Activated CD8-positive, alpha-beta T cell treated with anti-CD3 and anti-CD28 coated beads for 36 hours (primary cell): Measurements from ENCODE around the gene WRAP73. TPM values are rescaled to one million over a fixed set of nuclear protein-coding genes. Genes with fewer than 3 reads are reported as not detected.
A peak's percentile ranks its signal among the peaks of the same experiment; 100 is the strongest.

Source experiments
- ATAC-seq: fragments of 200-7000 bp; cut with Tn5 transposase; one replicate; pipeline ENCODE4 v1.10.0; 2021; ENCODE audit warnings: mild to moderate bottlenecking, moderate library complexity
- CTCF ChIA-PET: fragments of 350-600 bp; sonication (Branson Sonifier 250); formaldehyde crosslinking; loops from one replicate; lab custom pipeline; 2021; ENCODE audit warnings: antibody characterized with exemption; lab: Charles Lee
- POLR2A ChIA-PET: fragments of 350-600 bp; sonication (Branson Sonifier 250); formaldehyde crosslinking; loops from one replicate; lab custom pipeline; 2021; ENCODE audit warnings: antibody characterized with exemption; lab: Charles Lee
- DNase-seq: peaks from one replicate; pipeline ENCODE4 v3.0.0-alpha.2; 2020
- H3K27ac Mint-ChIP-seq: one replicate; pipeline ENCODE4 v1.8.0; 2021; ENCODE audit warnings: mild to moderate bottlenecking, mixed read lengths
- H3K27me3 Mint-ChIP-seq: one replicate; pipeline ENCODE4 v1.8.0; 2021; ENCODE audit warnings: mixed read lengths
- H3K36me3 Mint-ChIP-seq: one replicate; pipeline ENCODE4 v1.8.0; 2021; ENCODE audit warnings: low read depth, mixed read lengths
- H3K4me1 Mint-ChIP-seq: one replicate; pipeline ENCODE4 v1.8.0; 2021; ENCODE audit warnings: low read depth, mixed read lengths
- H3K4me3 Mint-ChIP-seq: one replicate; pipeline ENCODE4 v1.8.0; 2021; ENCODE audit warnings: mild to moderate bottlenecking, moderate library complexity, mixed read lengths
- H3K9me3 Mint-ChIP-seq: one replicate; pipeline ENCODE4 v1.8.0; 2021; ENCODE audit warnings: mixed read lengths
- CTCF ChIP-seq: fragments of 200-600 bp; IDR thresholded peaks from one replicate; pipeline ENCODE4 v1.8.0; 2022; ENCODE audit warnings: antibody characterized with exemption, mild to moderate bottlenecking
- intact Hi-C: fragments of 100-400 bp; cut with micrococcal nuclease; formaldehyde crosslinking; loops from one replicate; pipeline ENCODE4 v1.10.0; 2022
- total RNA-seq, 2 experiments: library from RNA; stranded (reverse); gene quantifications; one replicate each; pipeline ENCODE4 v1.2.3, GENCODE V29; 2021

The WRAP73 gene
- total RNA-seq, 2 experiments from 2014 or later: 34.2 to 35.4 TPM

DNA sequence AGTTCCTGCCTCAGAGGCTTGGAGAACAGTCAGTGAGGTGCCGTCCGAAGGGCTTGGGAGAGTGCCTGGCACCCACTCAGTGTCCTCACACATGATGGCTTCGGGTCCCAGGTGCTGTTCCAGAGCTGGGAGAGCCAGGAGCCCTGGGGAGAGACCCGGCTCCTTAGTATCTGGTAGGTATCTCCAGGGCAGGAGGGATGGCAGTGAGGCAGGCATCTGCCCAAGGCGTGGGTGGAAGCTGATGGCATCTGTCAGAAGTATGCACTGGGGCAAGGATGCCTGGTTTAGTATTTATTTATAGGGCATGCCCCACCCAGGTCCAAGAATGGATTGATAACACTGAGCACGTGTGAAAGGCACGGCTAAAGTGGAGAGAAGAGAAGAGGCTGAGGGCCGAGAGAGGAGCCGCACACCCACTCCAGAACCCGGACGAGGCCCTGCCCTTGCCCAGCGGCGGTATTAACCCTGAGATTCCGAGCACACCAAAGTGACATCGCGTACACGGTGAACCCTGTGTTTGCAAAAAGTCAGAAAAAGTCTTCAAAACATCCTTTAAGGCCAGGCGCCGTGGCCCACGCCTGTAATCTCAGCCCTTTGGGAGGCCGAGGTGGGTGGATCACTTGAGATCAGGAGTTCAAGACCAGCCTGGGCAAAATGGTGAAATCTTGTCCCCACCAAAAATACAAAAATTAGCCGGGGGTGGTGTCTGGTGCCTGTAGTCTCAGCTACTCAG is 4.8 kb upstream of the WRAP73 start:
- no peak overlapping the region for H3K27ac Mint-ChIP-seq
- intact Hi-C loops: no loop called here
- no peaks in the 10 kb centered on the region for H3K9me3 Mint-ChIP-seq
- CTCF ChIA-PET: interaction anchor here (1.0 to 1.3 kb wide), 3 partner anchors 8 to 69 kb away, joined by 3 to 4 read pairs (median 3); no protein-coding TSS in a partner anchor
- no peaks in the 10 kb centered on the region for H3K36me3 Mint-ChIP-seq
- POLR2A ChIA-PET: no interaction called here
- no peak overlapping the region for H3K4me3 Mint-ChIP-seq
- H3K4me1 Mint-ChIP-seq: peaks cover 21% of the 10 kb centered on the region
- no peak for DNase-seq
- TF ChIP-seq CTCF: no peak
- ATAC-seq: no peak
- H3K27me3 Mint-ChIP-seq: peaks cover 47% of the 10 kb centered on the region

DNA sequence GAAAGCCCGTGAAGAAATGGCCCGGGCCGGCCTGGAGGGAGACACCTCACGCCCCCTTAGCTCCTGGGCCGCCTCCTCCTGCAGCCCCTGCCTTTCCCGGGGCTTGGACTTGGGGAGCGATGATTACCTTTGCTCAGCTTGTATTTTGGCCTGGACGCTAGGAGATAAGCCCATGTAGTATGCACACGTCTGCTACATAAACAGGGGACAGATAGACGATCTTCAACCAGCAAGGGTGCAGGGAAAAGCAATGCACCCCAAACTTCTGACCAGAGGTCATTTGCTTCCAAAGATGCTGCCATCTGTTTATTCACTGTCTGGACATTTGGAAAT is 3.3 kb upstream of the WRAP73 start:
- Mint-ChIP-seq H3K4me3 (no peak overlapping the region), H3K27ac (no peak overlapping the region), H3K27me3 (peaks cover 38% of the 10 kb centered on the region), H3K36me3 (peaks cover 2% of the 10 kb centered on the region), H3K9me3 (no peaks in the 10 kb centered on the region), H3K4me1 (peaks cover 31% of the 10 kb centered on the region)
- TF ChIP-seq CTCF: no peak
- ChIA-PET CTCF (interaction anchor here (0.9 kb wide), 1 partner anchor 162 kb away, joined by 3 read pairs; no protein-coding TSS in a partner anchor), POLR2A (no interaction called here)
- ATAC-seq: no peak
- DNase-seq: no peak
- intact Hi-C loops: no loop called here

DNA sequence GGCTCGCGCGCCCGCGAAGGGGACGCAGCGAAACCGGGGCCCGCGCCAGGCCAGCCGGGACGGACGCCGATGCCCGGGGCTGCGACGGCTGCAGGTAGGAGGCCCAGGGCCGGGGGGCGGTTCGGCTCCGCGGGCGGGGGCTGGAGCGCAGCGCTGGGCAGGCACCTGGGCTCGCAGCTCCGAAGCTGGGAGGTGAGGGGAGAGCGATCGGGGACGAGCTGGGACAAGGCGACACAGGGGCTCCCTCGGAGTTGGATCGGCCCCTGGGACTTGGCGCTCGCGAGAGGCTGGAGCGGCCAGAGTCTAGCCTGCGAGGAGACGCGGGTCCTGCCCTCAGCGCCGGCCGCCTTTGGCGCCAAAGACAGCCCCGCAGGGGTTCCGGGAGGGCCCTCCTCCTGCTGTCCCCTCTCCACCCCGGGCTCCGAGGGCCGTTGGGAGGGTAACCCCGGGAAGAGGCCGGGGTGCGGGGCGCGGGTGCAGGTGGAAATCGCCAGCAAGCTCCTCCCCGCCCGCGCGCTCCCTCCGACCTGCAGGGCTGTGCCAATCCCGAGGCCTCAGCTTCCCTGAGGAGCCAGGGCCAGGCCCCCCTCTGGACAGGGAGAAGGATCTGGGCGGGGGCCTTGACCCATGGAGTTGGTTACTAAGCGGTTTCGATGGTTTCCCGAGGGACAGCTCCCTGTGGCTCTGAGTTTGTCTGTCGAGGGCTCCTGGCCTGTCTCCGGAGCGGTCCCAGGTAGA is 2.8 kb upstream of the WRAP73 start:
- Mint-ChIP-seq H3K4me1 (peaks cover 36% of the 10 kb centered on the region), H3K27me3 (peaks cover 37% of the 10 kb centered on the region), H3K9me3 (no peaks in the 10 kb centered on the region), H3K4me3 (peak overlapping the region; percentile 31), H3K36me3 (peaks cover 2% of the 10 kb centered on the region), H3K27ac (no peak overlapping the region)
- ATAC-seq (no peak), DNase-seq (no peak)
- ChIA-PET POLR2A (no interaction called here), CTCF (interaction anchor here (0.9 kb wide), 1 partner anchor 162 kb away, joined by 3 read pairs; no protein-coding TSS in a partner anchor)
- intact Hi-C loops: no loop called here
- TF ChIP-seq CTCF: no peak

DNA sequence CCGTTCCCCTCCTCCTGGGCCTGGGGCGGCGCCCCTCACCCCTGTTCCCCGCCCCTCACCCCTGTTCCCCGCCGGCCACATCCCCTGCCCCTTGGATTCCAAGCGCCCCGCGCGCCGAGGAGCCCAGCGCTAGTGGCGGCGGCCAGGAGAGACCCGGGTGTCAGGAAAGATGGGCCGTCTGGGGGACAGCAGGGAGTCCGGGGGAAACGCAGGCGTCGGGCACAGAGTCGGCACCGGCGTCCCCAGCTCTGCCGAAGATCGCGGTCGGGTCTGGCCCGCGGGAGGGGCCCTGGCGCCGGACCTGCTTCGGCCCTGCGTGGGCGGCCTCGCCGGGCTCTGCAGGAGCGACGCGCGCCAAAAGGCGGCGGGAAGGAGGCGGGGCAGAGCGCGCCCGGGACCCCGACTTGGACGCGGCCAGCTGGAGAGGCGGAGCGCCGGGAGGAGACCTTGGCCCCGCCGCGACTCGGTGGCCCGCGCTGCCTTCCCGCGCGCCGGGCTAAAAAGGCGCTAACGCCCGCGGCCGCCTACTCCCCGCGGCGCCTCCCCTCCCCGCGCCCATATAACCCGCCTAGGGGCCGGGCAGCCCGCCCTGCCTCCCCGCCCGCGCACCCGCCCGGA is 2.1 kb upstream of the WRAP73 start, which contains the start of gene TP73:
TSS of gene TP73 (plus strand) at position 587 of the 618 bp plus-strand sequence. CDS start 29,850 bp downstream, outside the sequence.
- no peak for TF ChIP-seq CTCF
- DNase-seq (no peak), ATAC-seq (no peak)
- no peak within 1 kb of the TSS for H3K27ac Mint-ChIP-seq
- POLR2A ChIA-PET: interaction anchor here (1.0 kb wide), 1 partner anchor 29 kb away, joined by 3 read pairs; no protein-coding TSS in a partner anchor
- peak within 1 kb of the TSS; percentile 36 for H3K4me3 Mint-ChIP-seq
- H3K4me1 Mint-ChIP-seq: peaks cover 36% of the 10 kb centered on the region
- intact Hi-C loops: no loop called here
- CTCF ChIA-PET: interaction anchor here (1.3 kb wide), 1 partner anchor 73 kb away, joined by 3 read pairs; no protein-coding TSS in a partner anchor
- H3K27me3 Mint-ChIP-seq: peaks cover 34% of the 10 kb centered on the region
- H3K36me3 Mint-ChIP-seq: peaks cover 2% of the 10 kb centered on the region
- H3K9me3 Mint-ChIP-seq: no peaks in the 10 kb centered on the region
